ENCODE results near the gene PRSS22.

PRSS22 gene

GRCh38 chr16:2882650-2883457, 24.9 kb upstream of the PRSS22 start, which contains the start of gene FLYWCH2:
FLYWCH2 (plus strand) TSS chr16:2883215; CDS start chr16:2896450, 13,235 bp downstream.
- peak within 1 kb of the TSS; percentile 90 for H3K4me3 ChIP-seq (ENCODE audit: low read depth, low read length)
- DNase-seq (ENCODE audit: low read depth), result peak; percentile 97

- no peak for DNase-seq (ENCODE audit: low read depth)
- peak overlapping the region; percentile 90 for H3K4me3 ChIP-seq (ENCODE audit: low read depth, low read length)
These were observed 24.0 kb upstream of the PRSS22 start for GRCh38 chr16:2881783-2882649.

GRCh38 chr16:2879854-2880508, 22.0 kb upstream of the PRSS22 start:
- no peak for DNase-seq (ENCODE audit: low read depth)

GRCh38 chr16:2874912-2875362, 17.0 kb upstream of the PRSS22 start:
- no peak for DNase-seq (ENCODE audit: low read depth)
- no peak overlapping the region for H3K4me3 ChIP-seq (ENCODE audit: low read depth, low read length)

More at GRCh38 chr16:2879854-2880508, 22.0 kb upstream of the PRSS22 start:
- H3K4me3 ChIP-seq (ENCODE audit: low read depth, low read length), result no peak overlapping the region

- no peak for DNase-seq (ENCODE audit: low read depth)
- H3K4me3 ChIP-seq (ENCODE audit: low read depth, low read length), result no peak overlapping the region
These were observed 16.3 kb upstream of the PRSS22 start for GRCh38 chr16:2874032-2874911.

- no peak overlapping the region for H3K4me3 ChIP-seq (ENCODE audit: low read depth, low read length)
- DNase-seq (ENCODE audit: low read depth), result no peak
These were observed 14.0 kb upstream of the PRSS22 start for GRCh38 chr16:2871926-2872325.

- peak; percentile 60 for DNase-seq (ENCODE audit: low read depth)
- H3K4me3 ChIP-seq (ENCODE audit: low read depth, low read length), result peak overlapping the region; percentile 63
These were observed 10.2 kb upstream of the PRSS22 start for GRCh38 chr16:2867987-2868789.

GRCh38 chr16:2867661-2867986, 9.7 kb upstream of the PRSS22 start:
- peak overlapping the region; percentile 63 for H3K4me3 ChIP-seq (ENCODE audit: low read depth, low read length)
- no peak for DNase-seq (ENCODE audit: low read depth)

- H3K4me3 ChIP-seq (ENCODE audit: low read depth, low read length), result no peak overlapping the region
- no peak for DNase-seq (ENCODE audit: low read depth)
These were observed 8.5 kb upstream of the PRSS22 start for GRCh38 chr16:2866431-2866830.

GRCh38 chr16:2865651-2866050, 7.7 kb upstream of the PRSS22 start:
- DNase-seq (ENCODE audit: low read depth), result no peak
- H3K4me3 ChIP-seq (ENCODE audit: low read depth, low read length), result no peak overlapping the region

GRCh38 chr16:2860826-2861567, 3.0 kb upstream of the PRSS22 start:
- H3K4me3 ChIP-seq (ENCODE audit: low read depth, low read length), result no peak overlapping the region
- DNase-seq (ENCODE audit: low read depth), result no peak

- H3K4me3 ChIP-seq (ENCODE audit: low read depth, low read length), result no peak overlapping the region
- DNase-seq (ENCODE audit: low read depth), result no peak
These were observed 1.8 kb upstream of the PRSS22 start for GRCh38 chr16:2859686-2860265.

GRCh38 chr16:2858245-2859025, 465 bp upstream of the PRSS22 start:
- H3K4me3 ChIP-seq (ENCODE audit: low read depth, low read length), result no peak overlapping the region
- no peak for DNase-seq (ENCODE audit: low read depth)

GRCh38 chr16:2856686-2857450, 1.1 kb downstream of the PRSS22 start:
- DNase-seq (ENCODE audit: low read depth), result no peak
- no peak overlapping the region for H3K4me3 ChIP-seq (ENCODE audit: low read depth, low read length)

GRCh38 chr16:2856061-2856670, 1.8 kb downstream of the PRSS22 start:
- no peak overlapping the region for H3K4me3 ChIP-seq (ENCODE audit: low read depth, low read length)

More at GRCh38 chr16:2856061-2856670, 1.8 kb downstream of the PRSS22 start:
- DNase-seq (ENCODE audit: low read depth), result no peak

Measured in skeletal muscle cell (primary cell).